PFSK-1 (cell line): ENCODE data around the gene TMEM117.

Experiments
- POLR2AphosphoS5 ChIP-seq: IDR thresholded peaks from 2 replicates; pipeline ENCODE4 v1.6.1; 2012; ENCODE audit warnings: low read depth, mild to moderate bottlenecking, control low read depth, low read length, moderate library complexity
- SIN3A ChIP-seq: IDR thresholded peaks from 2 replicates; pipeline ENCODE4 v1.6.1; 2012; ENCODE audit warnings: mild to moderate bottlenecking, low read length, moderate library complexity, borderline replicate concordance; ENCODE audit not compliant: insufficient read depth
- TAF1 ChIP-seq: IDR thresholded peaks from 2 replicates; pipeline ENCODE4 v1.6.1; 2012; ENCODE audit warnings: low read length, control low read depth, borderline replicate concordance; ENCODE audit not compliant: insufficient read depth
- TF ChIP-seq, protein P1 (sequence below), 2 experiments: IDR thresholded peaks; 2 replicates each; pipeline versions ENCODE4 v1.6.1 to v1.8.0; 2011 to 2012; ENCODE audit warnings: low read depth in 2 of 2, low read length in 2 of 2, control low read depth in 1 of 2, inconsistent platforms in 1 of 2, mild to moderate bottlenecking in 1 of 2, moderate library complexity in 1 of 2; ENCODE audit not compliant: insufficient read depth in 1 of 2

GRCh38 chr12:43878050-43878449, 42.2 kb downstream of the TMEM117 start:
- TF ChIP-seq SIN3A (no peak), POLR2AphosphoS5 (no peak), TAF1 (no peak)
- TF ChIP-seq, protein P1, sequence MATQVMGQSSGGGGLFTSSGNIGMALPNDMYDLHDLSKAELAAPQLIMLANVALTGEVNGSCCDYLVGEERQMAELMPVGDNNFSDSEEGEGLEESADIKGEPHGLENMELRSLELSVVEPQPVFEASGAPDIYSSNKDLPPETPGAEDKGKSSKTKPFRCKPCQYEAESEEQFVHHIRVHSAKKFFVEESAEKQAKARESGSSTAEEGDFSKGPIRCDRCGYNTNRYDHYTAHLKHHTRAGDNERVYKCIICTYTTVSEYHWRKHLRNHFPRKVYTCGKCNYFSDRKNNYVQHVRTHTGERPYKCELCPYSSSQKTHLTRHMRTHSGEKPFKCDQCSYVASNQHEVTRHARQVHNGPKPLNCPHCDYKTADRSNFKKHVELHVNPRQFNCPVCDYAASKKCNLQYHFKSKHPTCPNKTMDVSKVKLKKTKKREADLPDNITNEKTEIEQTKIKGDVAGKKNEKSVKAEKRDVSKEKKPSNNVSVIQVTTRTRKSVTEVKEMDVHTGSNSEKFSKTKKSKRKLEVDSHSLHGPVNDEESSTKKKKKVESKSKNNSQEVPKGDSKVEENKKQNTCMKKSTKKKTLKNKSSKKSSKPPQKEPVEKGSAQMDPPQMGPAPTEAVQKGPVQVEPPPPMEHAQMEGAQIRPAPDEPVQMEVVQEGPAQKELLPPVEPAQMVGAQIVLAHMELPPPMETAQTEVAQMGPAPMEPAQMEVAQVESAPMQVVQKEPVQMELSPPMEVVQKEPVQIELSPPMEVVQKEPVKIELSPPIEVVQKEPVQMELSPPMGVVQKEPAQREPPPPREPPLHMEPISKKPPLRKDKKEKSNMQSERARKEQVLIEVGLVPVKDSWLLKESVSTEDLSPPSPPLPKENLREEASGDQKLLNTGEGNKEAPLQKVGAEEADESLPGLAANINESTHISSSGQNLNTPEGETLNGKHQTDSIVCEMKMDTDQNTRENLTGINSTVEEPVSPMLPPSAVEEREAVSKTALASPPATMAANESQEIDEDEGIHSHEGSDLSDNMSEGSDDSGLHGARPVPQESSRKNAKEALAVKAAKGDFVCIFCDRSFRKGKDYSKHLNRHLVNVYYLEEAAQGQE (IDR thresholded peaks at IDR 0.05; ENCODE audit: insufficient read depth in 1 of 2, low read depth in 2 of 2, low read length in 2 of 2) = no peak
